ENCODE measurements around the gene TFRC.
"Not testable (repeated sequence)": the region's sequence is repeated elsewhere in the genome, so short reads cannot be mapped to it uniquely, and the experiment has no call there.

GRCh38 chr3:196002721-196003120, 79.2 kb downstream of the TFRC start:
- not testable (repeated sequence) for TF ChIP-seq CTCF, POLR2A (IDR thresholded peaks at IDR 0.05)
